ENCODE results near the gene FAF1. TPM values are rescaled to one million over a fixed set of nuclear protein-coding genes. Genes with fewer than 3 reads are reported as not detected.

Gene FAF1
- total RNA-seq, 4 donors from 2014 or later, result 25.1 to 74.6 (median 37.2) TPM

DNA sequence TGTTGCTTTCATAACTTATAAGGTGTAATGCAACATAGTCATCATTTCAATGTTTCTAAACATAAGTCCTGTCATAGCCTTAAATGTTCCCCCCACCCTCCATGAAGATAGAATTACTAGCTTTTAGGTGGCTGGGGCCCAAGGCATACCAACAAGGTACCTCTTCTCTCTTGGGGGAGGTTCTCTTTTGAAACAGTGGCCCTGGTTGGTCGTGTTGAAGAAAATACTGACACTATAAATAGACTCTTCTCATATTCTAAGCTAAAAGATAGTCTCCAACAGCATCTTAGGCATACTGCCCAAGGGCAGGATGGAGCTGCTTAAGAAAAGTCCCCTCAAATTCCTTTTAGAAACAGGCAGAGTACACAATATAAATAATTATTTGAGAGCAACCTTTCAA, 255.0 kb downstream of the FAF1 start:
- in situ Hi-C loops (cut with MboI; ENCODE audit: low pct_ligation_motif_present in 1 of 4, low pct_unique_long_range_greater_than_20kb in 1 of 4, low sequenced_read_pairs in 3 of 4), result no loop called here
- no peak overlapping the region for H3K27ac ChIP-seq
- H3K4me3 ChIP-seq, result no peak overlapping the region
- 21% methylated on average over 1 of the region's 1 CpG; no CpG with 5 or more reads in 1 of the 2 donors for WGBS, 2 donors (ENCODE audit: low coverage in 1 of 2)
- TF ChIP-seq POLR2AphosphoS5 (IDR thresholded peaks at IDR 0.05) (no peak), EP300 (IDR thresholded peaks at IDR 0.05; ENCODE audit: low read depth) (no peak), POLR2A (IDR thresholded peaks at IDR 0.05) (no peak)
- TF ChIP-seq, protein P1, sequence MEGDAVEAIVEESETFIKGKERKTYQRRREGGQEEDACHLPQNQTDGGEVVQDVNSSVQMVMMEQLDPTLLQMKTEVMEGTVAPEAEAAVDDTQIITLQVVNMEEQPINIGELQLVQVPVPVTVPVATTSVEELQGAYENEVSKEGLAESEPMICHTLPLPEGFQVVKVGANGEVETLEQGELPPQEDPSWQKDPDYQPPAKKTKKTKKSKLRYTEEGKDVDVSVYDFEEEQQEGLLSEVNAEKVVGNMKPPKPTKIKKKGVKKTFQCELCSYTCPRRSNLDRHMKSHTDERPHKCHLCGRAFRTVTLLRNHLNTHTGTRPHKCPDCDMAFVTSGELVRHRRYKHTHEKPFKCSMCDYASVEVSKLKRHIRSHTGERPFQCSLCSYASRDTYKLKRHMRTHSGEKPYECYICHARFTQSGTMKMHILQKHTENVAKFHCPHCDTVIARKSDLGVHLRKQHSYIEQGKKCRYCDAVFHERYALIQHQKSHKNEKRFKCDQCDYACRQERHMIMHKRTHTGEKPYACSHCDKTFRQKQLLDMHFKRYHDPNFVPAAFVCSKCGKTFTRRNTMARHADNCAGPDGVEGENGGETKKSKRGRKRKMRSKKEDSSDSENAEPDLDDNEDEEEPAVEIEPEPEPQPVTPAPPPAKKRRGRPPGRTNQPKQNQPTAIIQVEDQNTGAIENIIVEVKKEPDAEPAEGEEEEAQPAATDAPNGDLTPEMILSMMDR (IDR thresholded peaks at IDR 0.05), result no peak
- H3K27me3 ChIP-seq, result no peaks in the 10 kb centered on the region
- H3K4me1 ChIP-seq, result peaks cover 0 to 7% (median 2%) of the 10 kb centered on the region in 4 donors
- intact Hi-C loops (cut with DNase I; ENCODE audit: low total_unique reads), result no loop called here
- H3K36me3 ChIP-seq, result no peaks in the 10 kb centered on the region
- DNase-seq, result no peak
- H3K9me3 ChIP-seq, result no peaks in the 10 kb centered on the region

DNA sequence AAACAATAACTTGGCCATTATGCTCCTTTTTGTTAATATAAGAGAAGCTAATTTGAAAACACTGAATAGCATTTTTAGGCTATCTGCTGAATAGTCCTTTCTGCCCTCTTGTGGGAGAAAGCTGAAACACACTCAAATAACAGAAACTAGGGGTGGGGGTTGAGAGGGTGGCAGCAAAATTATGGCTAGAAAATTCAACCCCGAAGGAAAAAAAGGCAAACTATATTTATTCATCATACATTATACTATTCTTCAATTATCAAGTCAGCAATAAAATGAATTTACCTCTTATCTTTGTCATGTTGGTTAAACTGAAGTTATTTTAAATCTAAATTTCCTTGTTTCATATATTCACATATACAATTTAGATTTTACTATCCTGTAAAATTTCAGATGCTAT, 255.9 kb downstream of the FAF1 start:
- no peaks in the 10 kb centered on the region for H3K27me3 ChIP-seq

DNA sequence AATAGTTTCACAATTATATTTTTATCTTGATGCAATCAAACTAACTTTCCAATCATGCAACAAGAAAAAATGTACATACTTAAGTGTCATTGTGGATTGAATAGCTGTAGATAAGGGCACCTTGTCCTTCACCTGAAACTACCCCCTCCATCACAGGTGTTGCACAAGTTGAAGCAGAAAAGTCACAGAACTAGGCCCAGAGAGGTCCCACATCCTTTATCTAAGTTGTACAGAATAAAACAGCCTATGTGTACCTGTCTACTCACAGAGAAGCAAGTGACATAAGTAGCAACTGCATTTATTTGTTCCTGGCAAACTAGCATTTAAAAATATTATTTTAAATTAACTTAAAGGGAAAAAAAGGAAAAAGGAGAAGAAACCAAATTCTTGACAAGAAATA, 256.8 kb downstream of the FAF1 start:
- no peaks in the 10 kb centered on the region for H3K9me3 ChIP-seq
- no peak overlapping the region for H3K4me3 ChIP-seq
- H3K27ac ChIP-seq, result no peak overlapping the region
- no peak for DNase-seq
- H3K27me3 ChIP-seq, result no peaks in the 10 kb centered on the region
- no peak for TF ChIP-seq EP300 (IDR thresholded peaks at IDR 0.05; ENCODE audit: low read depth)
- H3K4me1 ChIP-seq, result peaks cover 0 to 7% (median under 1%) of the 10 kb centered on the region in 4 donors
- in situ Hi-C loops (cut with MboI; ENCODE audit: low pct_ligation_motif_present in 1 of 4, low pct_unique_long_range_greater_than_20kb in 1 of 4, low sequenced_read_pairs in 3 of 4) (no loop called here), intact Hi-C loops (cut with DNase I; ENCODE audit: low total_unique reads) (no loop called here)
- H3K36me3 ChIP-seq, result no peaks in the 10 kb centered on the region

More for the DNA sequence above, 255.9 kb downstream of the FAF1 start:
- 13 to 36% methylated on average over 1 of the region's 1 CpG for WGBS, 2 donors (ENCODE audit: low coverage in 1 of 2)
- in situ Hi-C loops (cut with MboI; ENCODE audit: low pct_ligation_motif_present in 1 of 4, low pct_unique_long_range_greater_than_20kb in 1 of 4, low sequenced_read_pairs in 3 of 4) (no loop called here), intact Hi-C loops (cut with DNase I; ENCODE audit: low total_unique reads) (no loop called here)
- Histone ChIP-seq H3K36me3 (no peaks in the 10 kb centered on the region), H3K4me3 (no peak overlapping the region), H3K9me3 (no peaks in the 10 kb centered on the region), H3K4me1 (peaks cover 0 to 7% (median 0%) of the 10 kb centered on the region in 4 donors), H3K27ac (no peak overlapping the region)
- no peak for DNase-seq
- TF ChIP-seq POLR2AphosphoS5 (IDR thresholded peaks at IDR 0.05) (no peak), EP300 (IDR thresholded peaks at IDR 0.05; ENCODE audit: low read depth) (no peak)
- TF ChIP-seq, protein P1 (IDR thresholded peaks at IDR 0.05), result peak; percentile 64 to 69 (median 66)

DNA sequence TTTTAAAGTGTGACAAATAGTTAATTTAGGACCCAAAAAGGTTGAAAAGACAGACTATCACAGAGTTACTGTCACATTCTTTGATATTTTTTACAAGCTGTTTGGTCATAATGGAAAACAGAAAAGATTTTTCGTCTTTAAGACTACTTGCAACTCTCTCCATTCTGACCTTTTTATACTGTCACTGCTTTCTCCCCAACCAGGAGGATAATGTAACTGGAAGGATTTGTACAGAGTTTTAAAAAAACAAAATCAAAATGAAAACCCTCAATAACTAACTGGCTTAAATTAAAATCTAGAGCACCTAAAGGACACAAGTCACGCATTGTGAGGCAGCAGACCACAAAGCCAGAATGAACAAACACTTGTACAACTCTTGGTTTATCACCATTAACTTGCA, 257.7 kb downstream of the FAF1 start:
- no peaks in the 10 kb centered on the region for H3K27me3 ChIP-seq
- no peak for TF ChIP-seq POLR2A (IDR thresholded peaks at IDR 0.05)
- TF ChIP-seq POLR2AphosphoS5 (IDR thresholded peaks at IDR 0.05), result no peak
- no peak for TF ChIP-seq EP300 (IDR thresholded peaks at IDR 0.05; ENCODE audit: low read depth)
- TF ChIP-seq, protein P1 (IDR thresholded peaks at IDR 0.05), result no peak
- no peaks in the 10 kb centered on the region for H3K36me3 ChIP-seq
- H3K27ac ChIP-seq, result no peak overlapping the region
- no peak overlapping the region for H3K4me3 ChIP-seq
- DNase-seq, result no peak
- in situ Hi-C loops (cut with MboI; ENCODE audit: low pct_ligation_motif_present in 1 of 4, low pct_unique_long_range_greater_than_20kb in 1 of 4, low sequenced_read_pairs in 3 of 4) (no loop called here), intact Hi-C loops (cut with DNase I; ENCODE audit: low total_unique reads) (no loop called here)
- WGBS, 2 donors (ENCODE audit: low coverage in 1 of 2), result 90 to 93% methylated on average over 2 of the region's 2 CpGs
- H3K9me3 ChIP-seq, result no peaks in the 10 kb centered on the region
- H3K4me1 ChIP-seq, result peaks cover 0 to 7% (median 3%) of the 10 kb centered on the region in 4 donors

DNA sequence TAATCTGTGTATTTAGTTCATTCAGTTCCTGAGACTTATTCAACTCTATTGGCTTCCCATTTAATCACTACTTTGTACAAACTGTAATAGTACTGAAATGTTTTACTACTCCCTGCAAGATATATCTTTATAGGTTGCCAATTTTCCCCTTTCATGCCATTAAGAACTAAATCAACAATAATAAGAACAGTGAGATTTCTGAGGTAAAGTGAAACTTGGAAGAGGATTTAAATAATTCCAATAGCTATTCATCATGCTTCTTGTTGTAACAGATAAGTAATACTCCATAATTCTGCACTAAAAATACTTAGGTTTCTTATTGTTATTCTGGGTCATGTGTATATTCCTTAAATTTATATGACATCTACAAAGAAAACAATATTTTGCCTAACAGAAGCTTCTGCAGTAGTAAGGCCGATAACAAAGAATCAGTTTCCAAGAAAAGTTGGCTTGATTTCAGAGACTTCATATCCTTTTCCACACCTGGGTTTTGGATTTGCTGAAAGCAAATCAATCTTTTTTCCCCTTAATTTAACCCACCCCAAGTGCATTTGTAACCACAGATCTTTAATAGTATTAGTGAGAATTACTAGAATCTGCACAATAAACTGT, 258.3 kb downstream of the FAF1 start:
- Histone ChIP-seq H3K27me3 (no peaks in the 10 kb centered on the region), H3K36me3 (no peaks in the 10 kb centered on the region), H3K4me3 (no peak overlapping the region), H3K4me1 (peaks cover 0 to 7% (median 3%) of the 10 kb centered on the region in 4 donors), H3K27ac (no peak overlapping the region), H3K9me3 (no peaks in the 10 kb centered on the region)
- 58 to 86% methylated on average over 1 of the region's 1 CpG for WGBS, 2 donors (ENCODE audit: low coverage in 1 of 2)
- in situ Hi-C loops (cut with MboI; ENCODE audit: low pct_ligation_motif_present in 1 of 4, low pct_unique_long_range_greater_than_20kb in 1 of 4, low sequenced_read_pairs in 3 of 4) (no loop called here), intact Hi-C loops (cut with DNase I; ENCODE audit: low total_unique reads) (no loop called here)
- no peak for TF ChIP-seq POLR2AphosphoS5 (IDR thresholded peaks at IDR 0.05)
- TF ChIP-seq, protein P1 (IDR thresholded peaks at IDR 0.05), result no peak
- TF ChIP-seq POLR2A (IDR thresholded peaks at IDR 0.05), result no peak
- TF ChIP-seq EP300 (IDR thresholded peaks at IDR 0.05; ENCODE audit: low read depth), result no peak
- DNase-seq, result no peak

All from transverse colon (tissue), 4 donors.